Left lung (tissue), 10 donors: ENCODE results near the gene ZFP64. TPM values are rescaled to one million over a fixed set of nuclear protein-coding genes. Genes with fewer than 3 reads are reported as not detected.
"Not testable (repeated sequence)": the region's sequence is repeated elsewhere in the genome, so short reads cannot be mapped to it uniquely, and the experiment has no call there.

Experiments
- ATAC-seq: fragments of 200-7000 bp; cut with Tn5 transposase; one replicate; pipeline ENCODE4 v1.9.1; 2020; ENCODE audit warnings: moderate library complexity
- DNase-seq, 4 donors: peaks; one replicate each; pipeline ENCODE4 v3.0.0-alpha.2; 2013 to 2020
- H3K27ac ChIP-seq, 2 donors: fragments of 200-600 bp; sonication (generic) in 1 of 2; one replicate each; pipeline versions ENCODE4 v1.5.0 to v1.8.0; 2020 to 2021
- H3K27me3 ChIP-seq, 2 donors: fragments of 200-600 bp; sonication (generic) in 1 of 2; one replicate each; pipeline versions ENCODE4 v1.5.0 to v1.8.0; 2020 to 2021
- H3K36me3 ChIP-seq, 2 donors: fragments of 200-600 bp; sonication (generic) in 1 of 2; one replicate each; pipeline versions ENCODE4 v1.5.0 to v1.8.0; 2020 to 2021
- H3K4me1 ChIP-seq, 2 donors: fragments of 200-600 bp; one replicate each; pipeline ENCODE4 v1.8.0; 2021
- H3K4me3 ChIP-seq, 2 donors: fragments of 200-600 bp; sonication (generic) in 1 of 2; one replicate each; pipeline versions ENCODE4 v1.5.0 to v1.8.0; 2020 to 2021; ENCODE audit warnings: mild to moderate bottlenecking in 1 of 2
- H3K9me3 ChIP-seq, 2 donors: fragments of 200-600 bp; sonication (generic) in 1 of 2; one replicate each; pipeline versions ENCODE4 v1.5.0 to v1.8.0; 2020 to 2021
- CTCF ChIP-seq, 2 donors: fragments of 200-600 bp; sonication (generic) in 1 of 2; IDR thresholded peaks; one replicate each; pipeline versions ENCODE4 v1.5.0 to v1.8.0; 2021; ENCODE audit warnings: antibody characterized with exemption in 2 of 2
- intact Hi-C, 2 donors: fragments of 100-400 bp; cut with DNase I; formaldehyde crosslinking; loops; one replicate each; pipeline versions ENCODE4 v1.11.2 to v1.14.2; 2022
- polyA plus RNA-seq, 6 donors: library from polyadenylated mRNA; unstranded; fragments of 120-200 nt; gene quantifications; one replicate each; pipeline ENCODE4 v1.2.1, GENCODE V29; 2013; ENCODE audit not compliant: insufficient read length in 6 of 6
- total RNA-seq, 2 donors: library from RNA; stranded (reverse); fragmentation: NEBNext Ultra II Directional; extraction: Animal tissue kit (Norgen Biotek cat#: 25700); gene quantifications; one replicate each; pipeline ENCODE4 v1.2.1, GENCODE V29; 2021
- donor health status: DM: no; HTN: yes; CAD: no.
- donor health status: DM: no; HTN: no; CAD: no.

Gene ZFP64
- total and polyA plus RNA-seq, 8 donors, result 10.8 to 22.1 (median 18.7) TPM

GRCh38 chr20:52137850-52138249 lies 53.7 kb downstream of the ZFP64 start:
- no peak for TF ChIP-seq CTCF (IDR thresholded peaks at IDR 0.05)
- no peak overlapping the region for H3K4me3 ChIP-seq
- intact Hi-C loops, result no loop called here
- H3K9me3 ChIP-seq, result peaks cover 0 to 3% of the 10 kb centered on the region in 2 donors
- H3K4me1 ChIP-seq, result no peaks in the 10 kb centered on the region
- H3K27me3 ChIP-seq, result no peaks in the 10 kb centered on the region
- no peak overlapping the region for H3K27ac ChIP-seq
- DNase-seq, result no peak
- no peaks in the 10 kb centered on the region for H3K36me3 ChIP-seq
- no peak for ATAC-seq

- H3K9me3 ChIP-seq, ATAC-seq, H3K4me1 ChIP-seq, H3K4me3 ChIP-seq, H3K27ac ChIP-seq, H3K27me3 ChIP-seq, intact Hi-C loops, H3K36me3 ChIP-seq, DNase-seq: not testable (repeated sequence)
Measured at GRCh38 chr20:52133714-52134113, 57.9 kb downstream of the ZFP64 start.

DNA sequence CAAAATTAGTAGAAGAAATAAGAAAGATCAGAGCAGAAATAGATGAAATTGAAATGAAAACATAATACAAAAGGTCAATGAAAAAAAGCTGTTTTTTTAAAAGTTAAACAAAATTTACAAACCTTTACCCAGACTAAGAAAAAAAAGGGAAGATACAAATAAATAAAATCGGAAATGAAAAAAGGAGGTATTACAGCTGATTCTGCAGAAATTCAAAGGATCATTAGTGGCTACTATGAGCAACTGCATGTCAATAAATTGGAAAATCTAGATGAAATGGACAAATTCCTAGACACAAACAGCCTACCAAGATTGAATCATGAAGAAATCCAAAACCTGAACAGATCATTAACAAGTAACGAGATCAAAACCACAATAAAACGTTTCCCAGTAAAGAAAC lies 59.2 kb downstream of the ZFP64 start:
- Histone ChIP-seq H3K36me3 (no peaks in the 10 kb centered on the region), H3K27me3 (no peaks in the 10 kb centered on the region), H3K9me3 (peaks cover 0 to 4% of the 10 kb centered on the region in 2 donors), H3K4me1 (no peaks in the 10 kb centered on the region), H3K27ac (no peak overlapping the region), H3K4me3 (no peak overlapping the region)
- DNase-seq, result no peak
- TF ChIP-seq CTCF (IDR thresholded peaks at IDR 0.05), result no peak
- ATAC-seq, result no peak
- intact Hi-C loops, result no loop called here

DNA sequence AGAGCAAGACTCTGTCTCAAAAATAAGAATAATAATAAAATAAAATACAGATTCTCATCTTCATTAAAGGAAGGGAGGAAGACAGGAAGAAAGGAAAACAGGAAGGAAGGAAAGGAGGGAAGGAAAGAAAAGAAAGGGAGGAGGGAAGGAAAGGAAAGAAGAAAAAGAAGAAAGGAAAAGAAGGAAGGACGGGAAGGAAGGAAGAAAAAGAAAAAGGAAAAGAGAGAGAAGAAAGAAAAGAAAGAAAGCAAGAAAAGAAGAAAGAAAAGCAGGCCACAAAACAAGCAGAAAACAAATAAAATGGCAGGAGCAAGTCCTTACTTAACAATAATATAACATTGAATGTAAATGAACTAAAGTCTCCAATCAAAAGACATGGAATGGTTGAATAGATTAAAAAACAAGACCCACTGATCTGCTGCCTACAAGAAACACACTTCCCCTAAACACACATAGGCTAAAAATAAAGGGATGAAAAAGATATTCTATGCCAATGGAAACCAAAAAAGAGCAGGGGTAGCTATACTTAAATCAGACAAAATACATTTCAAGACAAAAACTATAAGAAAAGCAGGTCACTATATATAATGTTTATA lies 60.4 kb downstream of the ZFP64 start:
- H3K36me3 ChIP-seq, result no peaks in the 10 kb centered on the region
- H3K4me3 ChIP-seq, result no peak overlapping the region
- peaks cover 0 to 4% of the 10 kb centered on the region in 2 donors for H3K9me3 ChIP-seq
- no peak for DNase-seq
- no peak for TF ChIP-seq CTCF (IDR thresholded peaks at IDR 0.05)
- intact Hi-C loops, result no loop called here
- H3K27ac ChIP-seq, result no peak overlapping the region
- no peak for ATAC-seq
- no peaks in the 10 kb centered on the region for H3K4me1 ChIP-seq
- H3K27me3 ChIP-seq, result no peaks in the 10 kb centered on the region

- H3K27me3 ChIP-seq, result no peaks in the 10 kb centered on the region
- ATAC-seq (no peak), DNase-seq (no peak)
- no peaks in the 10 kb centered on the region for H3K4me1 ChIP-seq
- no peak for TF ChIP-seq CTCF (IDR thresholded peaks at IDR 0.05)
- H3K9me3 ChIP-seq, result peaks cover 0 to 4% of the 10 kb centered on the region in 2 donors
- no peaks in the 10 kb centered on the region for H3K36me3 ChIP-seq
- H3K27ac ChIP-seq, result no peak overlapping the region
- intact Hi-C loops, result no loop called here
- H3K4me3 ChIP-seq, result no peak overlapping the region
Measured at GRCh38 chr20:52130406-52130805, 61.2 kb downstream of the ZFP64 start.

DNA sequence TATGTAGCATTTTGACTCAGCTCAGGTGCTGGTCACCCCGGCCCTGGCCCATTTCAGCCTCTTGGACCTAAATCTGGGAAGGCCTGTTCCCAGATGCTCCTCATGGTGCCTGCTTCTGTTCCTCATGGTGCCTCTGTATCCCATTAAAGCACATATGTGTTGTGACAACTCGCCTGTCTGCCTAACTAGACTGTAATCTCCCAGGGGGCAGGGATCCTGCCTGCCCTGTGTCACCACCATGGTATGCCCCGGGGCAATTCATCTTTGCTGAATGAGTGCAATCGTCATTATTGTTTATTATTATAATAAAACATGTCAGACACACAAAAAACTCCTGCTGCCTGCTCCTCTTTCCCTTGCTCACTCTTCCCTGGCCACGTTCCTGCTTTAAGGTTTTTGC lies 62.0 kb downstream of the ZFP64 start:
- Histone ChIP-seq H3K9me3 (peaks cover 0 to 4% of the 10 kb centered on the region in 2 donors), H3K27me3 (no peaks in the 10 kb centered on the region), H3K4me3 (no peak overlapping the region), H3K4me1 (no peaks in the 10 kb centered on the region), H3K27ac (no peak overlapping the region), H3K36me3 (no peaks in the 10 kb centered on the region)
- no peak for TF ChIP-seq CTCF (IDR thresholded peaks at IDR 0.05)
- ATAC-seq (no peak), DNase-seq (no peak)
- intact Hi-C loops, result no loop called here
